ENCODE data around the gene RPL14.
A peak's percentile ranks its signal among the peaks of the same experiment; 100 is the strongest.

Gene RPL14

DNA sequence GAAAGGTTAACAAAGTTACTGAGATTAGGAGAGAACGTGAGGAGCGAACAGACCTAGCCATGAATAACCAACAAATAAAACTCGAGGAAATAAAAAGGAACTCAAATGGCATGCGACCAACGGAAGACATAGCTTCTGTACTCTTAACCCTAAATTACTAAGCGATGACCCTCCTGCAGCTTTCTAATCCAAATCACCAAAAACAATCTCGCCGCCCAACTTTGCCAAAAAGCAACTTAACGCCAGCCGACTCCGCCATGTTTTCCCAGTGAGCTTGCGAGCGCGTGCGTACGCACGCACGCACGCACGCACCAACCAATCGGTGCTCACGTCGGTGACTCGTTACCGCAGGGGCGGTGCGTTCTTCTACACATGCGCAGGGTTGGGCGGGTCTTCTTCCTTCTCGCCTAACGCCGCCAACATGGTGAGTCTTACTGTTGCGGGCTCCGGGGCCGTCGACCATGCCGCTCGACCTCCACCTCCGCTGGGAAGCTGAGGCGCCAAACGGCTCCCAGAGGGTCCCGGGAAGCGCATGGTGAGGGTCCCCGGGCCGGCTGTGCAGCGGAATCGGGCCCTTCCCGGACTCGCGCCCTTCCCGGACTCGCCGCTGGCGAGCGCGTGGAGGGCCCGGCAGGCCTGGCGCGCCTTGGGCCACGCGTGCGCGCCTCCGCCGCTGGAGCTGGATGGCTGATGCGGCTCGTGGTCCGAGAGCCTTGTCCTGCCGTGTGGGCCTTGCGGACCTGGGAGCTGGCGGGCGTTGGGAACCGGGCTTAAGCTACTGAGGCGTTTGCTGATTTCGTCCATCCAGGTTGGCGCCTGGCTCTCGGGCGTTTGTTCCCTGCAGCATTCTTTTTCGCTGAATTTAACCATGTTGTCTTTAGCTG is at the start of gene RPL14:
RPL14 (plus strand) TSS at position 400 of the 884 bp plus-strand sequence; CDS start at position 533, 133 bp downstream.
- peak; percentile 90 to 97 for DNase-seq (ENCODE audit: low read depth in 1 of 2, low spot score in 1 of 2)
- in situ Hi-C loops (cut with HindIII; ENCODE audit: low pct_unique_long_range_greater_than_20kb, low sequenced_read_pairs) = no loop called here
- TF ChIP-seq JUND (IDR thresholded peaks at IDR 0.05; ENCODE audit: low read depth) = no peak

DNA sequence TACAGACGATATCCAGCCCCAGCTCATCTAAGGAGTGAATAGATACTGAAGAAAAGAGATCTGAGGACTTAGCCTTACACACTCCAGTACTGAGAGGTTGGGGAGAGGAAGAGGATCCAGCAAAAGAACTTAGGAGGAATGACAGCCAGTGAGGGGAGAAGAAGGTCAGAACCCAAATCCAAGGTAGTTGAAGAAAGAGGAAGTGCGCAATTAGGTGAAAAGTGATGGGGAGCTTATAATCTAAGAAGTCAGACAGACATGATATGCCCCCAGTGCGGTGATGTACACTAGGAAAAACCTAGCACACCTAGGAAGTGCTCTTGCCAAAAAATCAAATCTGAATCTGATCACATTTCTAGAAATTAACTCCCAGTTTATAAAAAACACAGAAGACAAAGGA is 49.5 kb upstream of the RPL14 start:
- in situ Hi-C loops (cut with HindIII; ENCODE audit: low pct_unique_long_range_greater_than_20kb, low sequenced_read_pairs) = no loop called here
- no peak for TF ChIP-seq JUND (IDR thresholded peaks at IDR 0.05; ENCODE audit: low read depth)
- DNase-seq (ENCODE audit: low read depth in 1 of 2, low spot score in 1 of 2) = no peak

DNA sequence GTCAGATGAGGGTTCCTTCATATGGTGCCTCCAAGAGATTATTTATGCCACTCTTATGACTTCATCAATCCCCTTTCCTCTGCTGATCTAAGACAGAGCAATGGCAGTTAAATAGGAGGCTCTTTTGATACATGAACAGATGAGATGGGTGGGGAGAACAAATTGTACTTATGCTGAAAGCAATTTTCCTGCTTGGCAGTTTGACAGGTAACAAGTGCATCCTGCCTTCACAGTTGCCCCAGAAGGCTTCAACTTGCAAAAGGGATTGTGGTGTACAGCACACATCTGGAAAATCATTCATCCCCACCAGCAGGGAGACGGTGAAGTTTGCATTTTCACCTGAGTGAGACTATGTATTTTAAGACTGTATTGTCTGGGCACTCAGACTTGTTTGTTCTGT is 42.9 kb upstream of the RPL14 start:
- DNase-seq (ENCODE audit: low read depth in 1 of 2, low spot score in 1 of 2) = no peak
- no peak for TF ChIP-seq JUND (IDR thresholded peaks at IDR 0.05; ENCODE audit: low read depth)
- in situ Hi-C loops (cut with HindIII; ENCODE audit: low pct_unique_long_range_greater_than_20kb, low sequenced_read_pairs) = no loop called here

DNA sequence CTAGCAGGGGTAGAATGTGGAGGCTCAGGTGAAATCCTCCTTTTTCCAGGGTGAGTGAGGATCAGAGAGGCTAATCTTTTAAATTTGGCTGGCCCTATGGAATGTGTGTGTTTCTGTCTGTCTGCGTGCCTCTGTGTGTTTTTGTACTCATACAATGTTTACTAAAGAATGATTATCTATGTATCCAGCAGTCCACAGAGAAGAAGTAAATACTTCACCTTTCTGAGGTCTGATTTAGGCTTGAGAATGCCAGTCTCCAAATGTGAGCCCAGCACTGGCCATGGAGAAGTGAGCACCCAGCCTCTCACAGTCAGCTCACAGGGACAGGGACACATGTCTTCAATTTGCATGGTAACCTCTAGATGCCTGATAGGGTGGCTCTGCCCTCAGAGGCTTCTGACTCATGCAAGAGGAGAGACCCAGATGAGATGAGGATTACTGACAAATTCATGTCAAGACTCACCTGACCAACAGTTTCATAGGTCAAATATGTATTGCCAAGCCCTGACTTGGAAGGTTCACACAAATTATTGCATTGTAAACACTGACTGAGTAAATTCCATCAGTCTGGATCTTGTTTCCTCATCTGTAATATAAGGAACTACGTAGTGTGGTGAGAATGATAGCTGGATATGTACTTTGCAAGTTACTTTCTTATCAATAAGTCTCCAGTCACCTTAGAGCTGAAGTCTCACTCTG is 39.1 kb upstream of the RPL14 start:
- peak in 1 of 2 experiments; percentile 56 for DNase-seq (ENCODE audit: low read depth in 1 of 2, low spot score in 1 of 2)
- no peak for TF ChIP-seq JUND (IDR thresholded peaks at IDR 0.05; ENCODE audit: low read depth)
- in situ Hi-C loops (cut with HindIII; ENCODE audit: low pct_unique_long_range_greater_than_20kb, low sequenced_read_pairs) = no loop called here

DNA sequence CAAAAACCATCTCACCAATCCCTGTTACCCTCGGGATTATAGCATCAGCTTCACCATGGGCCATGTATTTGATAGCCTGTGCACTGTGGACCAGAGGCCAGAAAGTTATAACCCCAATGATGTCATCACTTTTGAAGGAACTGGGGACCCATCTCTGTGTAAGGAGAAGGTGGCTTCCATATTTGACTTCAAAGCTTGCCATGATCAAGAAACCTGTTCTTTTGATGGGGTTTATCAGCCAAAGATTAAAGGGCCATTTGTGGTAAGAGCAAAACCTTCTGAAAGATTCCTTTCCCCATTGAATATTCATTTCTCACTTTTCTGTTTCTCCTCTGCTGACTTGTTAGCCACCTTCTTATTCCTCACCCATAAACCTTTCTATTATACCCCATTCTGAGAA is 34.3 kb upstream of the RPL14 start:
- TF ChIP-seq JUND (IDR thresholded peaks at IDR 0.05; ENCODE audit: low read depth) = no peak
- DNase-seq (ENCODE audit: low read depth in 1 of 2, low spot score in 1 of 2) = no peak
- in situ Hi-C loops (cut with HindIII; ENCODE audit: low pct_unique_long_range_greater_than_20kb, low sequenced_read_pairs) = no loop called here

DNA sequence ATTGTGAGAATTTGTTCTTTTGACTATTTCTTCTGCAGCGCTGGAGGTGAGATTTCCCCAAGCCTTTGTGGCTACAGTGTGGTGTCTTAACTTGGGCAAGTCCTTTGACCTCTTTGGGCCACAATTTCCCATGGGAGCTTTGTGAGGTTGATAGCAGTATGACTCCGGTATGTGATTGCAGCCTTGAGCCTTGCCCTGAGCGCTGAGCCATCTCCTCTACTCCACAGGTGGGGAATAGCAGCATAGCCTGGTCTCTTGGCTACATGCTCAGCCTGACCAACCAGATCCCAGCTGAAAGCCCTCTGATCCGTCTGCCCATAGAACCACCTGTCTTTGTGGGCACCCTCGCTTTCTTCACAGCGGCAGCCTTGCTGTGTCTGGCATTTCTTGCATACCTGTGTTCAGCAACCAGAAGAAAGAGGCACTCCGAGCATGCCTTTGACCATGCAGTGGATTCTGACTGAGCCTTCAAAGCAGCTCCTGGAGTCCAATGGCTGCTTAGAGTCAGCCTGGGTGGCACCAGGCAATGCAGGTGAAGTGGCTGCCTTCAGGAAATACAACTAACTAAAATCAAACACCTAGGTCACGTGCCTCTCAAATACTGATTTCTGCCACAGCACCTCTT is 30.0 kb upstream of the RPL14 start:
- TF ChIP-seq JUND (IDR thresholded peaks at IDR 0.05; ENCODE audit: low read depth) = no peak
- no peak for DNase-seq (ENCODE audit: low read depth in 1 of 2, low spot score in 1 of 2)
- in situ Hi-C loops (cut with HindIII; ENCODE audit: low pct_unique_long_range_greater_than_20kb, low sequenced_read_pairs) = no loop called here

DNA sequence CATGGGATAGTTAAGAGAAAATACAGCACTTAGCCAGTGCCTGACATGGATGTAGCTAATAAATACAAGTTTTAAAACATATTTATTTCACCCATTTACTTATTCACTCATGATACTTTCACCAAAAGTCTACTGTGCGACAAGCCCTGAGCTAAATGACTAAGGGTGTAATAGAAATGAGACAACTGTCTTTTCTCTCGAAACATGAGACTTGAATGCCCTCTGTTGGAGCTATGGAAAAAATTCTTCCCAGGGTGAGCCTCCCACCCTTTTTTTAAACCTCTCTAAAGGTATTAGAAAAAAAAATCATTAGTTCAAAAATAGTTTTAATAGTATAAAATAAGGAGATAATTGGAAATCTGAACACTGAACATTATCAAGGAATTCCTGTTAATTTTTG is 24.3 kb upstream of the RPL14 start:
- no peak for TF ChIP-seq JUND (IDR thresholded peaks at IDR 0.05; ENCODE audit: low read depth)
- in situ Hi-C loops (cut with HindIII; ENCODE audit: low pct_unique_long_range_greater_than_20kb, low sequenced_read_pairs) = no loop called here
- DNase-seq (ENCODE audit: low read depth in 1 of 2, low spot score in 1 of 2) = peak in 1 of 2 experiments; percentile 52

DNA sequence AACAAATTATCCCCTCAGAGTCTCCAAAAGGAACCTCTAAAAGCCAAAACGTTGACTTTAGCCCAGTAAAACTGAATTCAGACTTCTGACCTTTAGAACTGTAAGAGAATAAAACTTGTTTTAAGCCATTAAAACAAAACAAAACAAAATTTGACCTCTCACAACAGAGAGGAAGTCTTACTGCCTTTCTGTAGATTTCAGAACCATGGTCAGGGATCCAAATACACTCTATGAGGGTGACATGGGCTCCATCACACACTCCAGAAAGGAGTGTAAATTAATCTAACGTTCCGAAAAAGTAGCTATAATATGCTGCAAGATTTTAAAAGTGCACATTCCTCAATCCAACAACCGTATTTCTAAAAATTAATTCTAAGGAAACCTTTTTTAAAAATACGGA is 19.2 kb upstream of the RPL14 start:
- in situ Hi-C loops (cut with HindIII; ENCODE audit: low pct_unique_long_range_greater_than_20kb, low sequenced_read_pairs) = no loop called here
- no peak for TF ChIP-seq JUND (IDR thresholded peaks at IDR 0.05; ENCODE audit: low read depth)
- peak in 1 of 2 experiments; percentile 41 for DNase-seq (ENCODE audit: low read depth in 1 of 2, low spot score in 1 of 2)

DNA sequence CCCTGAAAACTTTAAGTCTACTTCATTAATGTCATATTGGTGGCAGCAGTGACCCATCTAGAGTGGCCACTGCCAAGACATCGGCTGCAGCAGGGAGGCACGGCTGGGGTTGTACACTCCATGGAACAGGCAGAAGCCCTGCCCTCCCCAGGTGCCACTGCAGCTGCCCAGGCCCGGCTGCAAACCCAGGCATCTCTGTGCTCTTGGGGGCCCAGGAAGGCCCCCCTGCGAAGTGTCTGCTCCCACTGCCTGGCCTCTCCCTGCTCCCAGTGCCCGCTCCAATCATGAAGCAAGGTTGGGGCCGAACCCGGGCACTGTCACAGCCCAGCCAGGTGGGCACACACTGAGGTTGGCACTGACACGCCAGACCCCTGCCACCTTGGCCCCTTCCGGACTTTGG is 12.1 kb upstream of the RPL14 start:
- no peak for TF ChIP-seq JUND (IDR thresholded peaks at IDR 0.05; ENCODE audit: low read depth)
- DNase-seq (ENCODE audit: low read depth in 1 of 2, low spot score in 1 of 2) = no peak
- in situ Hi-C loops (cut with HindIII; ENCODE audit: low pct_unique_long_range_greater_than_20kb, low sequenced_read_pairs) = no loop called here

DNA sequence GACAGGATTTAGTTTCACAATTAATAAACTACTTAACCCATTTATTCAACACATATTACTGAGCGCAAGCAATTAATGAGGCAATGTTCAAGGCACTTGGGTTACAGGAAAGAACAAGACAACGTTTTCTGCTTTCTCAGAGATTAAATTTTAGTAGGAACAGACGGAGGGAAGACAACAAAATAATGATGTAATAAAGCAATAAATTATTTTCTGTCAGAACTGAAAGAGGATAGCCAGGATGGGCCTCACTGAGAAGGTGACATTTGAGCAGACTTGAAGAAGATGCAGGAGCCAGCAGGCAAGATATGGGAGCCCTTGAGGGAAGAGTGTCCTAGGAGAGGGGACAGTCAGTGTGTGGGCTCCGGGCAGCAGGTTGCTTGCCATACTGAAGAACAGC is 11.3 kb upstream of the RPL14 start:
- DNase-seq (ENCODE audit: low read depth in 1 of 2, low spot score in 1 of 2) = no peak
- TF ChIP-seq JUND (IDR thresholded peaks at IDR 0.05; ENCODE audit: low read depth) = no peak
- in situ Hi-C loops (cut with HindIII; ENCODE audit: low pct_unique_long_range_greater_than_20kb, low sequenced_read_pairs) = no loop called here

DNA sequence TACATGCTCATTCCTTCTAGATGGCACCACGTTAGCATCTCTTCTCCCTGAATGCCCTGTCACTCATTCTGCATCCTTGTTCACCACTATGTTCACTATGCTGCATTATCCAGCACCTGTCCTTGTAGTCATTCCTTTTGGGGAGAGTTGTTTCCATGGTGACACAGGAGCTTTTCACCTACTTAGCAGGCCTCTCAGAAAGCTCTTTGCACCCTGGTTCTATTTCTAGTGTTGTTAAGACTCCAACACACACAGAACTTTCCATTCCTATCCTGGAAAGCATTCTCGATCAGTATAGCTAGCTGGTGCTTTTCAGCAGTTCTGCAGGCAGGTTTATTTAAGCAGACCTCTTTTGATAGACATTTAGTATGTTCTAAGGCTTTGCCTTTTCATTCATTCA is 6.7 kb upstream of the RPL14 start:
- in situ Hi-C loops (cut with HindIII; ENCODE audit: low pct_unique_long_range_greater_than_20kb, low sequenced_read_pairs) = no loop called here
- no peak for DNase-seq (ENCODE audit: low read depth in 1 of 2, low spot score in 1 of 2)
- TF ChIP-seq JUND (IDR thresholded peaks at IDR 0.05; ENCODE audit: low read depth) = no peak

DNA sequence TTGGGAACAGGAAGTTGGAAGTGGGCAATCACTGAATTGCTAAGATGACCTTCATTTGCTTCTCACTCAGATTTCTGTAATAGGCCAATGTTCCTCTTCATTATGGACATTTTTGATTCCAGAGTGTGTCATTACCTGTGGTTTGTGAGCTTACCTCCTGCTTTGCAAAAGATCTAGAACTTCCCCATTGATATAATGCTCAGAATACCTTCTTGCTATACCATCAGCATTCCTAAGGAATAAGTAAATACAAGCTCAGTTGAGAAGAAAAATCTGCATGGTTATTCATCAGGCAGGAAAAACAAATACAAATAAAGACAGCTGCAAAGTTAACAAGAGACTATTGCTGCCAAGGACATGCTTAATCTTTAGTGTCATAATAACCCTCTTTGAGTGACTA is 5.6 kb upstream of the RPL14 start:
- in situ Hi-C loops (cut with HindIII; ENCODE audit: low pct_unique_long_range_greater_than_20kb, low sequenced_read_pairs) = no loop called here
- DNase-seq (ENCODE audit: low read depth in 1 of 2, low spot score in 1 of 2) = peak in 1 of 2 experiments; percentile 21
- TF ChIP-seq JUND (IDR thresholded peaks at IDR 0.05; ENCODE audit: low read depth) = no peak

DNA sequence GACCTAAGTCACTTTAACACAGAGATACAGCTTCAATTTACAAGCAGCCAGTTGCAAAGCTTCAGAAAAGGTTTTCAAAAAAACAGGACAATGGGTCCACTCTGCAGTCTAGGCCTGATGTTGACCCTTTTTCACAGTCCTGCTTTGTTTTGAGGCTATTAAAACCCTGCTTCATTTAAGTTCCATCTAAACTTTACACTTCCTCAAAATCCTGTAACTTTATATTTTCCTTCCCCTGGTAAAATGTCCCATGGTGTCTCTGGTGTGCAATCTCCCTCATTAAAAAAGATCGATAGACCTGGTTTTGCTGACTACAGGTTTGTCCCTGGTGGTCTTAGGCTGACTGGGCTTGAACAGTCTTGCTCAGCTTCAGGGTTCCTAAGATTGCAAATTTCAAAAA is 5.1 kb upstream of the RPL14 start:
- no peak for TF ChIP-seq JUND (IDR thresholded peaks at IDR 0.05; ENCODE audit: low read depth)
- no peak for DNase-seq (ENCODE audit: low read depth in 1 of 2, low spot score in 1 of 2)
- in situ Hi-C loops (cut with HindIII; ENCODE audit: low pct_unique_long_range_greater_than_20kb, low sequenced_read_pairs) = no loop called here
